HG03442 (cell line): ENCODE measurements around the gene KMT2B.

Experiments used
- ATAC-seq: cut with Tn5 transposase; IDR thresholded peaks from one replicate; pipeline ENCODE4 v1.9.1; 2021; ENCODE audit warnings: mild to moderate bottlenecking, moderate library complexity; ENCODE audit not compliant: unreplicated experiment

KMT2B gene

GRCh38 chr19:35727053-35727955 lies 9.5 kb downstream of the KMT2B start:
- ATAC-seq: no peak

DNA sequence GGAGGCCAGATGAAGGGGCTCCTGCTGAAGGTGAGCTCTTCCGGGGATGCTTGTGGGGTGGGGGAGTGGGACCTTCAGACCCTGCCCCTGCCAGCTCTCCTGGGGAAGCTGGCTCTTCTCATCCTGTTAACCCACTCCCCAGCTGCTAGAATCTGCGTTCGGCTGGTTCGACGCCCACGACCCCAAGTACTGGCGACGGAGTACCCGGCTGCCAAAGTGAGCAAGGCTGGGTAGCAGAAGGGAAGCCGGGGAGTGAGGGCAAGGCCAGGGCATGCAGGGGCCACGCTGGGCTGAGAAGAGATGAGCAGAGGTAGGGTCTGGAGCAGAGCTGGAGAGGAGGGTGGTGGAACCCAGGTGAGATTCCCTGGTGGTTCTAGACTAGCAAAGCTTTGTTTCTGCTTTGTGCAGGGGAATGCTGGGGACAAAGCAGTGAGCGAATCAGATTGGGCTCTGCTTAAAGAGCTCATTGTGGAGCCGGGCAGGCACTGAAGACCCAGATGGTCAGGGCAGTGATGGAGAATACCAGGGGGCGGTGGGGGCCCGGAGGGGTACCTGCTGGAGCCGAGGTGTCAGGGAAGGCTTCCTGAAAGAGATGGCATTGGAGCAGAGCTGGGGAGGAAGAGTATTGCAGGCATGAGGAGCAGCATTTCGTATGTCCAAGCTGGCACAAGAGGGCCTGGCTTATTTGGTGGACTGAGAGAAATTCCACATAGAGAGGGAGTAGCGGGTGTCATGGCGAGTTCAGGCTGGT lies 10.3 kb downstream of the KMT2B start:
- ATAC-seq: no peak

DNA sequence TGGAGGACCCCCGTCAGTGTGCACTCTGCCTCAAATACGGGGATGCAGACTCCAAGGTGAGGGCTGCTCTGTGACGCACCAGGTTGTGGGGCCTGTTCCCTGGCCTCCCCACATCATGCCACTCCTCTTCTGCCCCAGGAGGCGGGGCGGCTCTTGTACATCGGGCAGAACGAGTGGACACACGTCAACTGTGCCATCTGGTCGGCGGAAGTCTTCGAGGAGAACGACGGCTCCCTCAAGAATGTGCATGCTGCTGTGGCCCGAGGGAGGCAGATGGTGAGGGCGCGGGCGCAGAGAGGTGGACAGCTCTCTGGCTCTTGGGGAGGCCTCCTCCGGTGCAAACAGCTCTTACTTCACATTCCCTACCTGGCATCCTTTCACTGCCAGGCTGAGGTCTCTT lies 11.2 kb downstream of the KMT2B start:
- no peak for ATAC-seq

GRCh38 chr19:35729763-35730162 lies 12.0 kb downstream of the KMT2B start:
- ATAC-seq: no peak

GRCh38 chr19:35730326-35730725 lies 12.5 kb downstream of the KMT2B start:
- ATAC-seq: no peak

DNA sequence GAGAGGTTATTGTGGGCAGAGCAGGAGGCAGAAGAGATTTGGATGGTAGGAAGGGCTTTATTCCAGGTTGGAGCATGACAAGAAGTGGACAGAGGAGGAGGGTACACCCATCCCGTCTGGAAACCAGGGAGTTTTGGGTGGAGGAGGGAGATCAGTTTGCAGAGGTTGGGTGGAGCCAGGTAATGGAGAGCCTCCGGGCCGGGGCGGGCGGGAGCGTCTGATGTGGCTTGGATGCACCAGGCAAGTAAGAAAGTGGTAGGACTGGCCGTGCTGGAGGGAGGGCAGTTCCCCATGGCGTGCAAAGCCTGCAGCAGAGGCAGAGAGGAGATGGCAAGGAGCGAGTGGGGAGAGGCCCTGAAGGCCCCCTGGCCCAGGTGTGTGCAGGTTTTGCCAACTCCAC lies 13.6 kb downstream of the KMT2B start:
- no peak for ATAC-seq

GRCh38 chr19:35731779-35732405 lies 14.1 kb downstream of the KMT2B start:
- no peak for ATAC-seq

DNA sequence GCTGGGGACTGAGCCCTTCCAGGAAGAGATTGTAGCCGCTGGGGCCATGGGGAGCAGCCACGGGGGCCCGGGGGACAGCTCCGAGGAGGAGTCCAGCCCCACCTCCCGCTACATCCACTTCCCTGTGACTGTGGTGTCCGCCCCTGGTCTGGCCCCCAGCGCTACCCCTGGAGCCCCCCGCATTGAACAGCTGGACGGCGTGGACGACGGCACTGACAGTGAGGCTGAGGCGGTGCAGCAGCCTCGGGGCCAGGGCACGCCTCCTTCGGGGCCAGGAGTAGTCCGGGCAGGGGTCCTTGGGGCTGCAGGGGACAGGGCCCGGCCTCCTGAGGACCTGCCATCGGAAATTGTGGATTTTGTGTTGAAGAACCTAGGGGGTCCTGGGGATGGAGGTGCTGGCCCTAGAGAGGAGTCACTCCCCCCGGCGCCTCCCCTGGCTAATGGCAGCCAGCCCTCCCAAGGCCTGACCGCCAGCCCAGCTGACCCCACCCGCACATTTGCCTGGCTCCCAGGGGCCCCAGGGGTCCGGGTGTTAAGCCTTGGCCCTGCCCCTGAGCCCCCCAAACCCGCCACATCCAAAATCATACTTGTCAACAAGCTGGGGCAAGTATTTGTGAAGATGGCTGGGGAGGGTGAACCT lies 14.9 kb downstream of the KMT2B start:
- ATAC-seq: no peak

GRCh38 chr19:35733180-35734125 lies 15.7 kb downstream of the KMT2B start:
- ATAC-seq: no peak

DNA sequence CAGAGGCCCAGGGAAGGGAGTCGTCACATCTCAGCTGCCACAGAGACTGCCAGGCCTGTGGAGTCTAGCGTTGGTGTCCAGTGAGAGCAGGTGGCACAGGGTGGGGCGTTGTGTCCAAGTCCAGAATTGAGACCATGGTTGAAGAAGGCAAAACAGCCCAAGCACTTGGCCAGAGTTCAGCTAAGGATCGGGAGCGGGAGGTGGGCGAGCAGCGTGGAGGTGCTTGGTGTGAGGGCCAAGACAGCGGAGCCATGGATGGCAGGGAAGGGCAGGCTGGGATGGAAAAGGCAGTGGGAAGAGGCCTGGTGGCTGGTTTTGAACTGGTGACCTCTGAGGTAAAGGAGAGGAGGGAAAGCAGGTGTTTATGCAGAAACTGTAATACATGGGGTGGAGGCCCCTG lies 16.5 kb downstream of the KMT2B start:
- ATAC-seq: no peak

DNA sequence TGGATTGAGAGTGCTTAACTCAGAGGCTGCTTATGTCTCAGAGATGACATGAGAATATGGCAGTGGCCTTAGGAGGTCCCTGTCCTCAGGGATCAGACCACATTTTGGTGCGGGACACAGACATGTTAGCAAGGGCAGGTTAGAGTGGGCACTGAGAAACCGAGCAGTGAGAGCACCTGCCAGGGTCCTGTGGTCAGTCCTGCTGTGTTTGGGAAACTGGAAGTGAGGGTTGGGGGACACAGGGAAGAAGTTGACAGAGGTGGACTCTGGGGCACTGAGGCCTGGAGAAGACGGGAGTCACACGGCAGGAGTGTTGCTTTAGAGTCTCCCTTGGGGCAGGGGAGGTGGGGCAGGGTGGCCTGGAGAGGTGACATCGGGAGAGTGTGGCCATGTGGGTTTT lies 17.1 kb downstream of the KMT2B start:
- ATAC-seq: no peak

GRCh38 chr19:35736913-35737886 lies 19.4 kb downstream of the KMT2B start:
- ATAC-seq: no peak

DNA sequence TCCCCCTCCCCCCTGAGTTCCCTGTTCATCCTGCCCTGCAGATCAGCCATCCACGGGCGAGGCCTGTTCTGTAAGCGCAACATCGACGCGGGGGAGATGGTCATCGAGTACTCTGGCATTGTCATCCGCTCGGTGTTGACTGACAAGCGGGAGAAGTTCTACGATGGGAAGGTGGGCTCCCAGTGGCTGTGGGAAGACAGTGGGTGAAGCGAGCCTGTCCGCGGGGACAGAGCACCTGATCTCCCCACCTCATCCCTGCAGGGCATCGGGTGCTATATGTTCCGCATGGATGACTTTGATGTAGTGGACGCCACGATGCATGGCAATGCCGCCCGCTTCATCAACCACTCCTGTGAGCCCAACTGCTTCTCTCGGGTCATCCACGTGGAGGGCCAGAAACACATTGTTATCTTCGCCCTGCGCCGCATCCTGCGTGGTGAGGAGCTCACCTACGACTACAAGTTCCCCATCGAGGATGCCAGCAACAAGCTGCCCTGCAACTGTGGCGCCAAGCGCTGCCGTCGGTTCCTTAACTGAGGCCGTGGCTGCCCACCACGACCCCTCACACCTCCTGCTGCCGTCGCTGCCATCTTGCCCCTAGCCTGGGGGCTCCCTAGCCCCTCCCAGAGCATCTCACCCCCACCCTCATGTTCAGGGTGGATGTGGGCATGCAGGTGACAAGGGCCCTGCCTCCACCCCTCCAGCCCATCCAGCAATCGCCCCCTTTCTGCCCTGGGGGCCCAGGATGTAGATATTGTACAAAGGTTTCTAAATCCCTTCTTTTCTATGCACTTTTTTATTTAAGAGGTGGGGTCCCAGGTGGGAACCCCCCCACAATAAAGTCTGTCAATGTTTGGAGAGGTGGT lies 20.5 kb downstream of the KMT2B start:
- ATAC-seq: no peak

DNA sequence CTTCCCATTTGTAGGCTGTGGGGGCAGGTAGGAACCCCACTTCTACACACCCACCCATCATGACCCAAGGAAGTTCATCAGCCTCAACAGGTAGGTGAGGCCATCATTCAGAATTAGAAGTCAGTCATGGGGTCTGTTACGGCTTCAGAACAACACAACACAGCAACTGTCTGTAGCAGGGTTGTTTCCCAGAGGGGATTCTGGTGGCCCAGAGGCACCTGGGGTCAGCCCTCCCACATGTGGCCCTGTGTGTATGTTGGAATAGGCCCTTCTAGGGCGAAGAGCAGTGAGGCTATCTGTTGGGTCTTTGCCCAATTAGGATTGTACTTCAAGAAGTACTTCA lies 21.1 kb downstream of the KMT2B start:
- no peak for ATAC-seq

- no peak for ATAC-seq
Observed at GRCh38 chr19:35739275-35740107, 21.7 kb downstream of the KMT2B start.

GRCh38 chr19:35740108-35740422 lies 22.3 kb downstream of the KMT2B start:
- ATAC-seq: peak; percentile 22

DNA sequence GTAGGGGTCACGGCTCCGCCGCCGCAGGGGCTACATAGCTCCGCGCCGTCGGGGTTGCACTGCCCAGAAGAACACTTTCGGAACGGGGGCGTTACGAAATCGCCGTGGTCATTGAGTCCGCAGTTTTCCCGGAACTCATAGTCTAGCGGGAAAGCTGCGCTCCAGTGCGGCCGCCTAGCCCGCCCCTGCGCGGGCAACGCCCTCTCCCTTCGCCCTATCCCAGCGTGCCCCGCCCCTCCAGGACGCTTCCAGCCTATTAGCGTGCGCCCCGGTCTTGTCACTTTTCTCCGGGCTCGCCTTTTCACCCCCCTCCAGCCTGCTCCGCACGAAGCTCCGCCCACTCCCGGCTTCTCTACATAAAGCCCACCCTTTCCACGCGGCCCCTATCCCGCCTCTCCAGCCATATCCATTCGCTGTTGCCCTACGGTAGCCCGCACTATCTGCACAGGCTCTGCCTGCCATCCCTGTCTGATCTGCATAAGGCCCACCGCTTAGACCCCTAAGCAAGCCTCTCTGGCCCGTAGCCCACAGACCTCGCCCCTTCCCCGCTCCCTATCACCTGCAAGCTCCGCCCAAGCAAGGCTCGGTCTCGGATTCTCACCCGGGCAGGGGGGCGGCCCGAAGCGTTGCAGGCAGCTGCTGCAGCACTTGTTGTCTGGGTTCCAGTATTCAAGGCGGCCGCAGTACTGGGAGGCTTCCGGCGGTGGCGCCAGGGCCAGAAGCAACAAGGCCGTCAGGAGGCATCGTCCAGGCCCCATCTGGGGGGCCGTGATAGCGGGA lies 22.8 kb downstream of the KMT2B start:
- ATAC-seq: peak; percentile 56
